ENCODE data around the gene BCL2L2.
"Not testable (repeated sequence)": the region's sequence is repeated elsewhere in the genome, so short reads cannot be mapped to it uniquely, and the experiment has no call there.

The BCL2L2 gene

DNA sequence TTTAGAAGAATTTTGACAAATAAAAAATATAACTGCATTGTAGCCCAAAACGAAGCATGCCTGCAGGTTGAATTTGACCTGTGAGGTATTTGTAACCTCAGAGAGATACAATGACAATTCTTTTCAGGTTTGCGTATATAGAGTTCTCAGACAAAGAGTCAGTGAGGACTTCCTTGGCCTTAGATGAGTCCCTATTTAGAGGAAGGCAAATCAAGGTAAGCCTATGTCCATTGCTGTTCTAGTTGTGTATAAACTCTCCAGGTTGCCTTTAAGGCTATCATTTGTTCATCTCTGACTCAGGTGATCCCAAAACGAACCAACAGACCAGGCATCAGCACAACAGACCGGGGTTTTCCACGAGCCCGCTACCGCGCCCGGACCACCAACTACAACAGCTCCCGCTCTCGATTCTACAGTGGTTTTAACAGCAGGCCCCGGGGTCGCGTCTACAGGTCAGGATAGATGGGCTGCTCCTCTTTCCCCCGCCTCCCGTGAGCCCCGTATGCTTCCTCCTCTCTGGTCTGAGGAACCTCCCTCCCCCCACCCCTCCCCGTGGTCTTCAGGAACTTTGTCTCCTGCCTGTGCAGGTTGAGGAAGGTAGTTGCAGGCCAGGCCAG lies 17.3 kb downstream of the BCL2L2 start:
- Histone ChIP-seq H3K9me3 (ENCODE audit: control insufficient read depth in 5 of 5, low read length in 5 of 5) (no peaks in the 10 kb centered on the region), H3K9ac (ENCODE audit: low read length in 5 of 5) (no peak overlapping the region), H3K27ac (ENCODE audit: low read depth, low read length) (no peak overlapping the region), H3K4me3 (ENCODE audit: low read depth in 1 of 5, low read length in 5 of 5) (no peak overlapping the region), H3K36me3 (ENCODE audit: control insufficient read depth in 5 of 5, insufficient read depth in 5 of 5, low read length in 5 of 5) (peaks cover 15 to 29% (median 24%) of the 10 kb centered on the region in 5 donors), H3K4me1 (ENCODE audit: control insufficient read depth in 5 of 5, insufficient read depth in 5 of 5, low read length in 5 of 5) (peaks cover 2 to 25% (median 24%) of the 10 kb centered on the region in 5 donors), H3K27me3 (ENCODE audit: control insufficient read depth in 5 of 5, insufficient read depth in 4 of 5, low read length in 5 of 5) (peaks cover 0 to 2% (median 0%) of the 10 kb centered on the region in 5 donors)

- Histone ChIP-seq H3K27me3 (ENCODE audit: control insufficient read depth in 5 of 5, insufficient read depth in 4 of 5, low read length in 5 of 5) (peaks cover 0 to 2% (median 0%) of the 10 kb centered on the region in 5 donors), H3K4me1 (ENCODE audit: control insufficient read depth in 5 of 5, insufficient read depth in 5 of 5, low read length in 5 of 5) (peaks cover 2 to 25% (median 24%) of the 10 kb centered on the region in 5 donors), H3K27ac (ENCODE audit: low read depth, low read length) (no peak overlapping the region), H3K4me3 (ENCODE audit: low read depth in 1 of 5, low read length in 5 of 5) (no peak overlapping the region), H3K9me3 (ENCODE audit: control insufficient read depth in 5 of 5, low read length in 5 of 5) (no peaks in the 10 kb centered on the region), H3K9ac (ENCODE audit: low read length in 5 of 5) (no peak overlapping the region), H3K36me3 (ENCODE audit: control insufficient read depth in 5 of 5, insufficient read depth in 5 of 5, low read length in 5 of 5) (peaks cover 15 to 29% (median 24%) of the 10 kb centered on the region in 5 donors)
Observed at GRCh38 chr14:23324455-23324846, 17.8 kb downstream of the BCL2L2 start.

- H3K9ac ChIP-seq (ENCODE audit: low read length in 5 of 5) = no peak overlapping the region
- H3K27me3 ChIP-seq (ENCODE audit: control insufficient read depth in 5 of 5, insufficient read depth in 4 of 5, low read length in 5 of 5) = peaks cover 0 to 2% (median 0%) of the 10 kb centered on the region in 5 donors
- no peak overlapping the region for H3K27ac ChIP-seq (ENCODE audit: low read depth, low read length)
- H3K4me1 ChIP-seq (ENCODE audit: control insufficient read depth in 5 of 5, insufficient read depth in 5 of 5, low read length in 5 of 5) = peaks cover 2 to 25% (median 23%) of the 10 kb centered on the region in 5 donors
- no peak overlapping the region for H3K4me3 ChIP-seq (ENCODE audit: low read depth in 1 of 5, low read length in 5 of 5)
- no peaks in the 10 kb centered on the region for H3K9me3 ChIP-seq (ENCODE audit: control insufficient read depth in 5 of 5, low read length in 5 of 5)
- peaks cover 15 to 29% (median 24%) of the 10 kb centered on the region in 5 donors for H3K36me3 ChIP-seq (ENCODE audit: control insufficient read depth in 5 of 5, insufficient read depth in 5 of 5, low read length in 5 of 5)
Observed at GRCh38 chr14:23324993-23325392, 18.4 kb downstream of the BCL2L2 start.

DNA sequence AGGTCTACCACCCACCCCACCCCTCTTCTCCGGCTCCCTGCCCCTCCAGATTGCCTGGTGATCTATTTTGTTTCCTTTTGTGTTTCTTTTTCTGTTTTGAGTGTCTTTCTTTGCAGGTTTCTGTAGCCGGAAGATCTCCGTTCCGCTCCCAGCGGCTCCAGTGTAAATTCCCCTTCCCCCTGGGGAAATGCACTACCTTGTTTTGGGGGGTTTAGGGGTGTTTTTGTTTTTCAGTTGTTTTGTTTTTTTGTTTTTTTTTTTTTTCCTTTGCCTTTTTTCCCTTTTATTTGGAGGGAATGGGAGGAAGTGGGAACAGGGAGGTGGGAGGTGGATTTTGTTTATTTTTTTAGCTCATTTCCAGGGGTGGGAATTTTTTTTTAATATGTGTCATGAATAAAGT lies 19.1 kb downstream of the BCL2L2 start:
- not testable (repeated sequence) for H3K9me3 ChIP-seq (ENCODE audit: control insufficient read depth in 5 of 5, low read length in 5 of 5); H3K4me3 ChIP-seq (ENCODE audit: low read depth in 1 of 5, low read length in 5 of 5); H3K27ac ChIP-seq (ENCODE audit: low read depth, low read length); H3K9ac ChIP-seq (ENCODE audit: low read length in 5 of 5); H3K27me3 ChIP-seq (ENCODE audit: control insufficient read depth in 5 of 5, insufficient read depth in 4 of 5, low read length in 5 of 5)
- Histone ChIP-seq H3K4me1 (ENCODE audit: control insufficient read depth in 5 of 5, insufficient read depth in 5 of 5, low read length in 5 of 5) (peaks cover 2 to 18% (median 17%) of the 10 kb centered on the region in 5 donors), H3K36me3 (ENCODE audit: control insufficient read depth in 5 of 5, insufficient read depth in 5 of 5, low read length in 5 of 5) (peaks cover 15 to 29% (median 24%) of the 10 kb centered on the region in 5 donors)

DNA sequence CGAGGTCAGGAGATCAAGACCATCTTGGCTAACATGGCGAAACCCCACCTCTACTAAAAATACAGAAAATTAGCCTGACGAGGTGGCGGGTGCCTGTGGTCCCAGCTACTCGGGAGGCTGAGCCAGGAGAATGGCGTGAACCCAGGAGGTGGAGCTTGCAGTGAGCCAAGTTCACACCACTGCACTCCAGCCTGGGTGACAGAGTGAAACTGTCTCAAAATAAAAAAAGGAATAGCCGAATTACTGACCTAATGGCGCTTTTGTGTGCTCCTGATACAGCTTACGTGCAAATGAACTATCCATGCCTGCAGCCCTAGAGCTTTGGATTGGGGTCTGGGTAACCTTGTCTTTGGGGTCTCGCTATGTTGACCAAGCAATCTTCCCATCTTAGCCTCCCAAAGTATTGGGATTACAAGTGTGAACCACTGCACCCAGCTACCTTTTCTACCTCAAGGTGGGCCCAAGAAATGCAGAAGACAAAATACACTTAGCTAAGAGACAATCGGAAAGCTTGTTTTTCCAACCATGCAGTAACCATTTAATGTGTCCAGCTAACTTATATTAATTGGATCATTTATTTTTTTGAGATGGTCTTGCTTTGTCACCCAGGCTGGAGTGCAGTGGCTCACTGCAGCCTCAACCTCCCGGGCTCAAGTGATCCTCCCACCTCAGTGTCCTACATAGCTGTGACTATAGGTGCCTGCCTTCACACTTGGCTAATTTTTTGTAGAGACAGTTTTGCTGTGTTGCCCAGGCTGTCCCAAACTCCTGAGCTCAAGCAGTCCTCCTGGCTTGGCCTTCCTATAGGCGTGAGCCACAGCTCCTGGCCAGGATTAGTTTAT lies 20.1 kb downstream of the BCL2L2 start:
- Histone ChIP-seq H3K27me3 (ENCODE audit: control insufficient read depth in 5 of 5, insufficient read depth in 4 of 5, low read length in 5 of 5) (no peaks in the 10 kb centered on the region), H3K4me1 (ENCODE audit: control insufficient read depth in 5 of 5, insufficient read depth in 5 of 5, low read length in 5 of 5) (peaks cover 2 to 17% (median 16%) of the 10 kb centered on the region in 5 donors), H3K36me3 (ENCODE audit: control insufficient read depth in 5 of 5, insufficient read depth in 5 of 5, low read length in 5 of 5) (peaks cover 15 to 29% (median 24%) of the 10 kb centered on the region in 5 donors), H3K4me3 (ENCODE audit: low read depth in 1 of 5, low read length in 5 of 5) (no peak overlapping the region), H3K27ac (ENCODE audit: low read depth, low read length) (no peak overlapping the region), H3K9me3 (ENCODE audit: control insufficient read depth in 5 of 5, low read length in 5 of 5) (no peaks in the 10 kb centered on the region), H3K9ac (ENCODE audit: low read length in 5 of 5) (no peak overlapping the region)

- Histone ChIP-seq H3K9ac (ENCODE audit: low read length in 5 of 5) (no peak overlapping the region), H3K27me3 (ENCODE audit: control insufficient read depth in 5 of 5, insufficient read depth in 4 of 5, low read length in 5 of 5) (no peaks in the 10 kb centered on the region), H3K4me1 (ENCODE audit: control insufficient read depth in 5 of 5, insufficient read depth in 5 of 5, low read length in 5 of 5) (peaks cover 0 to 6% (median 4%) of the 10 kb centered on the region in 5 donors), H3K4me3 (ENCODE audit: low read depth in 1 of 5, low read length in 5 of 5) (no peak overlapping the region), H3K9me3 (ENCODE audit: control insufficient read depth in 5 of 5, low read length in 5 of 5) (no peaks in the 10 kb centered on the region), H3K36me3 (ENCODE audit: control insufficient read depth in 5 of 5, insufficient read depth in 5 of 5, low read length in 5 of 5) (peaks cover 15 to 26% (median 21%) of the 10 kb centered on the region in 5 donors), H3K27ac (ENCODE audit: low read depth, low read length) (no peak overlapping the region)
Observed at GRCh38 chr14:23327947-23328744, 21.5 kb downstream of the BCL2L2 start.

DNA sequence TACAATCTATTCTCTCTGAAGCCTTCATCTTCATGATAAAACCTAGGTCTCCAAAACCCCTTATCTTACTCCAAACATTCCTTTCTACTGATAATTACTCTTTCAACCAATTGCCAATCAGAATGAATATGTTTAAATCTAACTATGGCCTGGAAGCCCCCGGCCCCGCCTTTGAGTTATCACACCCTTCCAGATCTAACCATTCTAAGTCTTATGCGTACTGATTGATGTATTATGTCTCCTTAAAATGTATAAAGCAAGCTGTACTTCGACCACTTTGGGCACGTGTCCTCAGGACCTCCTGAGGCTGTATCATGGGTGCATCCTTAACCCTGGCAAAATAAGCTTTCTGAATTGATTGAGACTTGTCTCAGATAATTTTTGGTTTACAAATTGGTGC lies 29.0 kb downstream of the BCL2L2 start:
- Histone ChIP-seq H3K4me1 (ENCODE audit: control insufficient read depth in 5 of 5, insufficient read depth in 5 of 5, low read length in 5 of 5) (no peaks in the 10 kb centered on the region), H3K27ac (ENCODE audit: low read depth, low read length) (no peak overlapping the region), H3K36me3 (ENCODE audit: control insufficient read depth in 5 of 5, insufficient read depth in 5 of 5, low read length in 5 of 5) (no peaks in the 10 kb centered on the region), H3K4me3 (ENCODE audit: low read depth in 1 of 5, low read length in 5 of 5) (no peak overlapping the region), H3K9ac (ENCODE audit: low read length in 5 of 5) (no peak overlapping the region), H3K9me3 (ENCODE audit: control insufficient read depth in 5 of 5, low read length in 5 of 5) (no peaks in the 10 kb centered on the region), H3K27me3 (ENCODE audit: control insufficient read depth in 5 of 5, insufficient read depth in 4 of 5, low read length in 5 of 5) (peaks cover 0 to 3% (median 0%) of the 10 kb centered on the region in 5 donors)

- no peaks in the 10 kb centered on the region for H3K9me3 ChIP-seq (ENCODE audit: control insufficient read depth in 5 of 5, low read length in 5 of 5)
Observed at GRCh38 chr14:23339506-23340268, 33.1 kb downstream of the BCL2L2 start.

GRCh38 chr14:23344481-23344880 lies 37.8 kb downstream of the BCL2L2 start:
- Histone ChIP-seq H3K27ac (ENCODE audit: low read depth, low read length) (no peak overlapping the region), H3K9me3 (ENCODE audit: control insufficient read depth in 5 of 5, low read length in 5 of 5) (no peaks in the 10 kb centered on the region), H3K36me3 (ENCODE audit: control insufficient read depth in 5 of 5, insufficient read depth in 5 of 5, low read length in 5 of 5) (no peaks in the 10 kb centered on the region), H3K4me3 (ENCODE audit: low read depth in 1 of 5, low read length in 5 of 5) (no peak overlapping the region), H3K4me1 (ENCODE audit: control insufficient read depth in 5 of 5, insufficient read depth in 5 of 5, low read length in 5 of 5) (no peaks in the 10 kb centered on the region), H3K27me3 (ENCODE audit: control insufficient read depth in 5 of 5, insufficient read depth in 4 of 5, low read length in 5 of 5) (peaks cover 0 to 3% (median 0%) of the 10 kb centered on the region in 5 donors), H3K9ac (ENCODE audit: low read length in 5 of 5) (no peak overlapping the region)

More at GRCh38 chr14:23339506-23340268, 33.1 kb downstream of the BCL2L2 start:
- H3K36me3 ChIP-seq (ENCODE audit: control insufficient read depth in 5 of 5, insufficient read depth in 5 of 5, low read length in 5 of 5) = no peaks in the 10 kb centered on the region
- no peak overlapping the region for H3K9ac ChIP-seq (ENCODE audit: low read length in 5 of 5)
- no peak overlapping the region for H3K27ac ChIP-seq (ENCODE audit: low read depth, low read length)
- H3K27me3 ChIP-seq (ENCODE audit: control insufficient read depth in 5 of 5, insufficient read depth in 4 of 5, low read length in 5 of 5) = peaks cover 0 to 1% (median 0%) of the 10 kb centered on the region in 5 donors
- H3K4me1 ChIP-seq (ENCODE audit: control insufficient read depth in 5 of 5, insufficient read depth in 5 of 5, low read length in 5 of 5) = no peaks in the 10 kb centered on the region
- no peak overlapping the region for H3K4me3 ChIP-seq (ENCODE audit: low read depth in 1 of 5, low read length in 5 of 5)

Measured in subcutaneous abdominal adipose tissue (tissue), 5 donors.